HG03108 (cell line): ENCODE measurements around the gene RPEL1.
"Not testable (repeated sequence)": the region's sequence is repeated elsewhere in the genome, so short reads cannot be mapped to it uniquely, and the experiment has no call there.

Source experiments
- ATAC-seq: cut with Tn5 transposase; IDR thresholded peaks from one replicate; pipeline ENCODE4 v1.9.1; 2021; ENCODE audit warnings: moderate library complexity; ENCODE audit not compliant: unreplicated experiment

RPEL1 gene

GRCh38 chr10:103245587-103245986 lies at the start of gene RPEL1:
RPEL1 (plus strand) TSS chr10:103245887; CDS start chr10:103245997, 110 bp downstream.
- ATAC-seq, result not testable (repeated sequence)

GRCh38 chr10:103196516-103196915 lies 49.2 kb upstream of the RPEL1 start:
- no peak for ATAC-seq

- no peak for ATAC-seq
Observed at GRCh38 chr10:103197174-103197573, 48.5 kb upstream of the RPEL1 start.

GRCh38 chr10:103197903-103198302 lies 47.8 kb upstream of the RPEL1 start:
- ATAC-seq, result no peak

GRCh38 chr10:103198648-103199047 lies 47.0 kb upstream of the RPEL1 start:
- no peak for ATAC-seq

GRCh38 chr10:103199488-103199887 lies 46.2 kb upstream of the RPEL1 start:
- ATAC-seq, result no peak

GRCh38 chr10:103202319-103202718 lies 43.4 kb upstream of the RPEL1 start:
- no peak for ATAC-seq

GRCh38 chr10:103203466-103203865 lies 42.2 kb upstream of the RPEL1 start:
- no peak for ATAC-seq

GRCh38 chr10:103204353-103205255 lies 41.1 kb upstream of the RPEL1 start:
- no peak for ATAC-seq

- ATAC-seq, result not testable (repeated sequence)
Observed at GRCh38 chr10:103205401-103205800, 40.3 kb upstream of the RPEL1 start.

GRCh38 chr10:103206715-103207114 lies 39.0 kb upstream of the RPEL1 start:
- ATAC-seq, result not testable (repeated sequence)

- ATAC-seq, result no peak
Observed at GRCh38 chr10:103207141-103207540, 38.5 kb upstream of the RPEL1 start.

GRCh38 chr10:103207643-103208042 lies 38.0 kb upstream of the RPEL1 start:
- not testable (repeated sequence) for ATAC-seq

- not testable (repeated sequence) for ATAC-seq
Observed at GRCh38 chr10:103210262-103210661, 35.4 kb upstream of the RPEL1 start.

- no peak for ATAC-seq
Observed at GRCh38 chr10:103215601-103216000, 30.1 kb upstream of the RPEL1 start.

GRCh38 chr10:103216362-103216761 lies 29.3 kb upstream of the RPEL1 start:
- ATAC-seq, result not testable (repeated sequence)

- no peak for ATAC-seq
Observed at GRCh38 chr10:103224133-103224532, 21.6 kb upstream of the RPEL1 start.

GRCh38 chr10:103224721-103225120 lies 21.0 kb upstream of the RPEL1 start:
- not testable (repeated sequence) for ATAC-seq

GRCh38 chr10:103225939-103226338 lies 19.7 kb upstream of the RPEL1 start:
- no peak for ATAC-seq

GRCh38 chr10:103227416-103227815 lies 18.3 kb upstream of the RPEL1 start:
- no peak for ATAC-seq

- no peak for ATAC-seq
Observed at GRCh38 chr10:103231047-103231551, 14.6 kb upstream of the RPEL1 start.

GRCh38 chr10:103232131-103232673 lies 13.5 kb upstream of the RPEL1 start:
- no peak for ATAC-seq
